ENCODE data around the gene TK2.
A peak's percentile ranks its signal among the peaks of the same experiment; 100 is the strongest.
"Not testable (repeated sequence)": the region's sequence is repeated elsewhere in the genome, so short reads cannot be mapped to it uniquely, and the experiment has no call there.

Gene TK2

GRCh38 chr16:66468321-66468965, 81.5 kb downstream of the TK2 start:
- DNase-seq (ENCODE audit: low spot score), result no peak

- DNase-seq (ENCODE audit: low spot score), result no peak
Observed at GRCh38 chr16:66467611-66468010, 82.3 kb downstream of the TK2 start.

GRCh38 chr16:66466636-66467035, 83.3 kb downstream of the TK2 start:
- DNase-seq (ENCODE audit: low spot score), result not testable (repeated sequence)

GRCh38 chr16:66465946-66466345, 84.0 kb downstream of the TK2 start:
- DNase-seq (ENCODE audit: low spot score), result not testable (repeated sequence)

- no peak for DNase-seq (ENCODE audit: low spot score)
Observed at GRCh38 chr16:66462912-66463311, 87.0 kb downstream of the TK2 start.

- no peak for DNase-seq (ENCODE audit: low spot score)
Observed at GRCh38 chr16:66460703-66461102, 89.2 kb downstream of the TK2 start.

GRCh38 chr16:66459878-66460277, 90.0 kb downstream of the TK2 start:
- DNase-seq (ENCODE audit: low spot score), result peak; percentile 69

- DNase-seq (ENCODE audit: low spot score), result no peak
Observed at GRCh38 chr16:66458853-66459252, 91.1 kb downstream of the TK2 start.

- DNase-seq (ENCODE audit: low spot score), result no peak
Observed at GRCh38 chr16:66458292-66458691, 91.6 kb downstream of the TK2 start.
